Smooth muscle cell of trachea (primary cell): Measurements from ENCODE around the gene POLH. TPM values are rescaled to one million over a fixed set of nuclear protein-coding genes. Genes with fewer than 3 reads are reported as not detected.

Experiments used
- total RNA-seq: library from RNA; depleted of rRNA; stranded (reverse); fragments of >200 nt; gene quantifications from 2 replicates; pipeline ENCODE4 v1.2.1, GENCODE V29; 2014

POLH gene
- total RNA-seq, result 27.9 and 36.6 TPM in 2 replicates

GRCh38 chr6:43575772-43576551 is at the start of gene POLH, which contains the start of gene XPO5:
Gene POLH (plus strand): TSS chr6:43576185. CDS start chr6:43582320, 6,135 bp downstream.
Gene XPO5 (minus strand): TSS chr6:43576038. CDS start chr6:43575864, 174 bp downstream.

GRCh38 chr6:43629104-43629504 is 53.1 kb downstream of the POLH start, which contains the start of gene GTPBP2:
Gene GTPBP2 (minus strand): TSS chr6:43629264. CDS start chr6:43629162, 102 bp downstream.

GRCh38 chr6:43635387-43636307 is 59.7 kb downstream of the POLH start, which contains the start of gene MAD2L1BP:
Gene MAD2L1BP (plus strand): TSS chr6:43635840. CDS start chr6:43635876, 36 bp downstream.

GRCh38 chr6:43644940-43645612 is 69.1 kb downstream of the POLH start, which contains the start of gene RSPH9:
Gene RSPH9 (plus strand): TSS chr6:43645036. CDS start chr6:43645099, 63 bp downstream.

Other genes with a start within 250 kb of the POLH start
- 9.1 and 9.3 TPM in 2 replicates for gene ZNF318, start 206.5 kb upstream of the POLH start, total RNA-seq
- gene ABCC10, start 148.6 kb upstream of the POLH start, total RNA-seq, result 20.1 and 23.7 TPM in 2 replicates
- gene DLK2, start 120.6 kb upstream of the POLH start, total RNA-seq, result 0.66 TPM in 1 of 2 replicates, not detected in the other
- gene TJAP1, start 98.6 kb upstream of the POLH start, total RNA-seq, result 11.2 and 12.4 TPM in 2 replicates
- 0.15 and 0.50 TPM in 2 replicates for gene LRRC73, start 65.8 kb upstream of the POLH start, total RNA-seq
- gene YIPF3, start 59.3 kb upstream of the POLH start, total RNA-seq, result 92.6 and 152 TPM in 2 replicates
- gene POLR1C, start 59.1 kb upstream of the POLH start, total RNA-seq, result 26.6 and 27.2 TPM in 2 replicates
- 15.4 and 22.3 TPM in 2 replicates for gene XPO5, start 147 bp upstream of the POLH start, total RNA-seq
- gene GTPBP2, start 53.1 kb downstream of the POLH start, total RNA-seq, result 61.5 and 67.6 TPM in 2 replicates
- gene MAD2L1BP, start 59.7 kb downstream of the POLH start, total RNA-seq, result 30.4 and 42.2 TPM in 2 replicates
- gene RSPH9, start 68.9 kb downstream of the POLH start, total RNA-seq, result 1.0 and 1.8 TPM in 2 replicates
- 39.7 and 42.8 TPM in 2 replicates for gene MRPS18A, start 111.6 kb downstream of the POLH start, total RNA-seq
- gene VEGFA, start 194.0 kb downstream of the POLH start, total RNA-seq, result 49.3 and 183 TPM in 2 replicates